ENCODE data around the gene SLC34A3. TPM values are rescaled to one million over a fixed set of nuclear protein-coding genes. Genes with fewer than 3 reads are reported as not detected.

The SLC34A3 gene
- total RNA-seq, 4 donors from 2014 or later, result not detected

DNA sequence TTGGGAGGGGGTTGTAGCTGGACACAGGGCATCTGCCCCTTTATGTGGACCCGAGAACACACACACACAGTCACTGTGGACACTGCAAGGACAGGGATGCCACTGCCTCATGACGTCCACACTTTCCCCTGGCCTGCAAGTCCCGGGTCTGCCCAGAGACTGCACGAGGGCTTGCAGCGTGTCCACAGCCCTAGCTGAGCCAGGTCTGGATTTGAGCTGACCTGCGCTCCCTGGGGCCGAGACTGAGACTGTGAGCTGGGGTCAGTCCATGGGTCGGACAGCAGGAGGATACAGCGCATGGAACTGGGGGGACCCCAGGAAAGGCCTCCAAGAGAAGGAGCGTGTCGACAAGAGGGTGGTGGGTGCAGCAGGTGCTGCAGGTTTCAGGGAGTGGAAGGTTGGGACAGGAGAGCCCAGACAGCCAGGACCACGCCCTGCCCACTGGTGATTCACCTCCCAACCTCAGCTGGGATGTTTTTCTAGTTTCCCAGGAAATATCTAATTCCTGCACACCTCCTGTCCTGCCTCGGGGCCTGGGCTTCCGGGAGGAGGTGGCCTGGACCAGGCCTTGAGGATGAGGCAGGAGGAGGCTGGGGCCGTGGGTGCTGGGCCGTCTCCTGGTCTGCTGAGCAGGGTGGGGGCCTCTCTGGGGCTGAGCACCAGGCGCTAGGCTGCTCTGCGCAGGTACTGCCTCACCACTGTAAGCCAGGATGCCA, 4.2 kb upstream of the SLC34A3 start:
- WGBS, 2 donors (ENCODE audit: low coverage in 1 of 2), result 70% methylated on average over 13 of the region's 18 CpGs; no CpG with 5 or more reads in 1 of the 2 donors
- Histone ChIP-seq H3K27me3 (peaks cover 36% of the 10 kb centered on the region), H3K4me3 (no peak overlapping the region), H3K9me3 (no peaks in the 10 kb centered on the region), H3K36me3 (no peaks in the 10 kb centered on the region), H3K27ac (no peak overlapping the region), H3K4me1 (peaks cover 14 to 52% (median 36%) of the 10 kb centered on the region in 4 donors)
- intact Hi-C loops (cut with DNase I; ENCODE audit: low total_unique reads) (loop anchor here (5.0 kb wide), 1 partner anchor 99 kb away; no protein-coding TSS in a partner anchor), in situ Hi-C loops (cut with MboI; ENCODE audit: low pct_ligation_motif_present in 1 of 4, low pct_unique_long_range_greater_than_20kb in 1 of 4, low sequenced_read_pairs in 3 of 4) (loop anchor here in 1 of 4 donors (10.0 kb wide), 1 partner anchor 102 kb away; no protein-coding TSS in a partner anchor)
- TF ChIP-seq POLR2A (IDR thresholded peaks at IDR 0.05) (no peak), POLR2AphosphoS5 (IDR thresholded peaks at IDR 0.05) (no peak), EP300 (IDR thresholded peaks at IDR 0.05; ENCODE audit: low read depth) (no peak)
- TF ChIP-seq, protein P1, sequence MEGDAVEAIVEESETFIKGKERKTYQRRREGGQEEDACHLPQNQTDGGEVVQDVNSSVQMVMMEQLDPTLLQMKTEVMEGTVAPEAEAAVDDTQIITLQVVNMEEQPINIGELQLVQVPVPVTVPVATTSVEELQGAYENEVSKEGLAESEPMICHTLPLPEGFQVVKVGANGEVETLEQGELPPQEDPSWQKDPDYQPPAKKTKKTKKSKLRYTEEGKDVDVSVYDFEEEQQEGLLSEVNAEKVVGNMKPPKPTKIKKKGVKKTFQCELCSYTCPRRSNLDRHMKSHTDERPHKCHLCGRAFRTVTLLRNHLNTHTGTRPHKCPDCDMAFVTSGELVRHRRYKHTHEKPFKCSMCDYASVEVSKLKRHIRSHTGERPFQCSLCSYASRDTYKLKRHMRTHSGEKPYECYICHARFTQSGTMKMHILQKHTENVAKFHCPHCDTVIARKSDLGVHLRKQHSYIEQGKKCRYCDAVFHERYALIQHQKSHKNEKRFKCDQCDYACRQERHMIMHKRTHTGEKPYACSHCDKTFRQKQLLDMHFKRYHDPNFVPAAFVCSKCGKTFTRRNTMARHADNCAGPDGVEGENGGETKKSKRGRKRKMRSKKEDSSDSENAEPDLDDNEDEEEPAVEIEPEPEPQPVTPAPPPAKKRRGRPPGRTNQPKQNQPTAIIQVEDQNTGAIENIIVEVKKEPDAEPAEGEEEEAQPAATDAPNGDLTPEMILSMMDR (IDR thresholded peaks at IDR 0.05), result no peak
- DNase-seq, result no peak

DNA sequence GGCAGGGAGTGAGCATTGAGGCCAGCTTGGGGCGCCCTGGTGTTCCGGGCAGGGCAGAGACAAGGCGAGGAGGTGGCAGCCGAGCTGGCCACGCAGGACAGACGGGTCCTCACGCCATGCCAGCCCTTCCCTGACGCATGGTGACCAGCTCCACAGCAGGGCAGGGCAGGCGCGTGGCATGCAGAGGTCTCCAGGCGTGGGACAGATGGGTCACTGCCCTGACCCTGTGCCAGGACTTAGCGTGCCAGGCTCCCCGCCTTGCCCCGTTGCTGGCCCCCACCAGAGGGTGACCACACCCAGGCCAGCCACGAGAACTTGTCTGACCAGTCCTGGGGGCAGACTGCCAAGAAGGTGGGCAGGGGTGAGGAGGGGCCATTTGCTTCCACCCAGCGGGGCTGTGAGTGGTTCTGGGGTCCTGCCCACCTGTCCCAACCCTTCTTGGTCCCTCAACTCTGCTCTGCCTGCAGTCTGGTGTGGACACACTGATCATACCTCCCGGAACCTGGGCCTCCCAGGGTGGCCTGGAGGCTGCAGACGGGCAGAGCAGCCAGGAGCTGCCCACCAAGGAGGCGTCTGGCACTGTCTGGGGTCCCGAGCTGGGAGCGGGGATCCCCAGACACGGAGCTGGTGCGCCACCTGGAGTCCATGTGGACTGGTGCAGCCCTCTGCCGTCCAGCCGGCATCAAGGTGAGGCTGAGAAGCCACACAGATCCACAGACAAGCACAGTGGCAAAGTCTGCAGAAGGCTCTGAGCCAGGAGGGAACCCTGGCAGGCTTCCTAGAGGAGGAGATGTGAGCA, 3.4 kb upstream of the SLC34A3 start, which contains the start of gene RNF224:
Gene RNF224 (plus strand): TSS at position 449 of the 799 bp plus-strand sequence. CDS start 834 bp downstream, outside the sequence.
- in situ Hi-C loops (cut with MboI; ENCODE audit: low pct_ligation_motif_present in 1 of 4, low pct_unique_long_range_greater_than_20kb in 1 of 4, low sequenced_read_pairs in 3 of 4), result loop anchor here in 1 of 4 donors (10.0 kb wide), 1 partner anchor 102 kb away; no protein-coding TSS in a partner anchor
- H3K9me3 ChIP-seq, result no peaks in the 10 kb centered on the region
- peak; percentile 88 for DNase-seq
- H3K4me3 ChIP-seq, result no peak within 1 kb of the TSS
- H3K27ac ChIP-seq, result no peak within 1 kb of the TSS
- H3K27me3 ChIP-seq, result peaks cover 43% of the 10 kb centered on the region
- no peaks in the 10 kb centered on the region for H3K36me3 ChIP-seq
- 33% methylated on average over 25 of the region's 25 CpGs; no CpG with 5 or more reads in 1 of the 2 donors for WGBS, 2 donors (ENCODE audit: low coverage in 1 of 2)
- intact Hi-C loops (cut with DNase I; ENCODE audit: low total_unique reads), result loop anchor here (5.0 kb wide), 1 partner anchor 100 kb away; no protein-coding TSS in a partner anchor
- peaks cover 13 to 47% (median 34%) of the 10 kb centered on the region in 4 donors for H3K4me1 ChIP-seq
- no peak for TF ChIP-seq POLR2A (IDR thresholded peaks at IDR 0.05)
- TF ChIP-seq, protein P1 (IDR thresholded peaks at IDR 0.05), result peak; percentile 78 to 97 (median 89)

DNA sequence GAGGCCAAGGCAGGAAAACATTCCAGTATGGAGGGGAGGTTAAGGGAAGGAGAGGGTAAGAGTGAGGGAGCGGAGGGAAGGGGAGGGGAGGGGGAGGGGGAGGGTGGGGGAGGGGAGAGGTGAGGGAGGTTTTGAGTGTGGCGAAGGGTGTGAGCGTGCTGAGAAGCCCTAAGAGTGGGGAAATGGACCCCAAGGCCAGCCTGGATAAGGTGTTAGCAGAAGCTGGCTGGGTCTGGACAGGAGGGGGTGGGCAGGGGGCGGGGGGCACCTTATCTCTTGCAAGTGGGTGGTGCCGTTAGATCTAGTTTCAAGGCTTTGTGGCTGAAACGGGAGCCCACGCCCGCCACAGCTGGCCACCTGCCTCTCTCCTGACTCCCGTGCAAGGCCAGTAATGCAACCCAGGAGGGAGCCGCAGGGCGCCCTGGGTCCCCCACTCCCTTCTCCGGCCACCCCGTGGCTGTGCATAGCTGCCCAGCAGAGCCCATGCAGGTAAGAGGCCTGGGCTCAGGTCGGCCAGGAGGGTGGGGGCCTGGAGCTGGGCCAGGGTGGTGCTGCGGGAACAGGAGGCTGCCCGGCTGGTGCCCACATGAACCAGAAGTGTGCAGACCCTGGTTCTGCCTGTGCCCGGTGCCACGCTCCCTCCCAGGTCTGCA, 2.7 kb upstream of the SLC34A3 start:
- intact Hi-C loops (cut with DNase I; ENCODE audit: low total_unique reads), result loop anchor here (5.0 kb wide), 1 partner anchor 101 kb away; no protein-coding TSS in a partner anchor
- in situ Hi-C loops (cut with MboI; ENCODE audit: low pct_ligation_motif_present in 1 of 4, low pct_unique_long_range_greater_than_20kb in 1 of 4, low sequenced_read_pairs in 3 of 4), result loop anchor here in 1 of 4 donors (10.0 kb wide), 1 partner anchor 103 kb away; no protein-coding TSS in a partner anchor
- Histone ChIP-seq H3K27ac (no peak overlapping the region), H3K27me3 (peaks cover 51% of the 10 kb centered on the region), H3K4me1 (peaks cover 13 to 42% (median 29%) of the 10 kb centered on the region in 4 donors), H3K9me3 (no peaks in the 10 kb centered on the region), H3K4me3 (no peak overlapping the region), H3K36me3 (no peaks in the 10 kb centered on the region)
- no peak for DNase-seq
- TF ChIP-seq, protein P1 (IDR thresholded peaks at IDR 0.05), result no peak
- no peak for TF ChIP-seq POLR2AphosphoS5 (IDR thresholded peaks at IDR 0.05)
- no peak for TF ChIP-seq POLR2A (IDR thresholded peaks at IDR 0.05)
- no peak for TF ChIP-seq EP300 (IDR thresholded peaks at IDR 0.05; ENCODE audit: low read depth)
- WGBS, 2 donors (ENCODE audit: low coverage in 1 of 2), result 18% methylated on average over 12 of the region's 18 CpGs; no CpG with 5 or more reads in 1 of the 2 donors
